Ovary (tissue), 9 donors: ENCODE results near the gene PXK. TPM values are rescaled to one million over a fixed set of nuclear protein-coding genes. Genes with fewer than 3 reads are reported as not detected.

Source experiments
- DNase-seq, 5 donors: peaks; one replicate each; pipeline ENCODE4 v3.0.0-alpha.2; 2019 to 2020
- H3K27ac ChIP-seq, 2 donors: fragments of 200-600 bp; one replicate each; pipeline versions ENCODE4 v1.5.1 to v1.8.0; 2019 to 2022
- H3K27me3 ChIP-seq: fragments of 200-600 bp; one replicate; pipeline ENCODE4 v1.8.0; 2022
- H3K36me3 ChIP-seq: fragments of 200-600 bp; sonication (generic); one replicate; pipeline ENCODE4 v1.5.1; 2019
- H3K4me1 ChIP-seq: one replicate; pipeline ENCODE4 v1.8.1; 2013; ENCODE audit warnings: mild to moderate bottlenecking, moderate library complexity; ENCODE audit not compliant: insufficient read depth
- H3K4me3 ChIP-seq: fragments of 200-600 bp; sonication (generic); one replicate; pipeline ENCODE4 v1.5.1; 2017
- H3K9me3 ChIP-seq, 2 donors: fragments of 200-600 bp in 1 of 2; sonication (generic) in 1 of 2; one replicate each; pipeline versions ENCODE4 v1.5.1 to v1.8.1; 2013 to 2019; ENCODE audit warnings: mild to moderate bottlenecking in 1 of 2, moderate library complexity in 1 of 2
- CTCF ChIP-seq, 3 donors: fragments of 450-650 bp in 2 of 3; fragments of 200-600 bp in 1 of 3; IDR thresholded peaks; one replicate each; pipeline versions ENCODE4 v1.5.1 to v1.8.0; 2016 to 2022; ENCODE audit warnings: antibody characterized with exemption in 3 of 3, mild to moderate bottlenecking in 1 of 3
- EP300 ChIP-seq: sonication (generic); formaldehyde crosslinking; IDR thresholded peaks from one replicate; pipeline ENCODE4 v1.6.1; 2017; ENCODE audit warnings: antibody characterized with exemption
- POLR2A ChIP-seq: fragments of 450-650 bp; IDR thresholded peaks from one replicate; pipeline ENCODE4 v1.6.1; 2017; ENCODE audit warnings: antibody characterized with exemption, mild to moderate bottlenecking, moderate library complexity
- WGBS, 3 donors: extraction: QIAGEN DNeasy Blood & Tissue Kit in 1 of 3; methylation state at CpG; one replicate each; pipeline versions ENCODE4 v1.1.5 to v1.1.7; 2013 to 2017; 5-methylcytosine and 5-hydroxymethylcytosine counted together
- intact Hi-C, 4 donors: fragments of 100-400 bp; cut with DNase I; formaldehyde crosslinking; loops; one replicate each; pipeline versions ENCODE4 v1.11.0 to v1.15.1; 2022 to 2023
- polyA plus RNA-seq, 2 donors: library from polyadenylated mRNA; stranded (reverse); fragments of 200-250 nt in 1 of 2; fragments of 350-450 nt in 1 of 2; fragmentation: Illumina TruSeq in 1 of 2; extraction: RNeasy Lipid Tissue Mini Kit (QIAGEN cat#74804) in 1 of 2; gene quantifications; one replicate each; pipeline ENCODE4 v1.2.3, GENCODE V29; 2013 to 2014
- total RNA-seq, 7 donors: library from RNA; depleted of rRNA in 2 of 7; stranded (reverse); fragments of >200 nt in 2 of 7; fragmentation: NEBNext Ultra II Directional in 3 of 7; extraction: Animal tissue kit (Norgen Biotek cat#: 25700) in 3 of 7; gene quantifications; one replicate each; pipeline versions ENCODE4 v1.1.0 to v1.2.4, GENCODE V29; 2016 to 2023
- donor health status: DM: no; HTN: no; CAD: no; lungs with moderate emphysema.
- donor health status: DM: no; HTN: no; CAD: no.
- donor health status: Bipolar disorder and iron deficiency.
- donor health status: DM: yes; HTN: yes; CAD: no.
- donor health status: DM: no; HTN: no; CAD: no.
- donor health status: DM: yes; HTN: yes; CAD: no.

Gene PXK
- total and polyA plus RNA-seq, 9 donors: 17.2 to 42.0 (median 25.9) TPM

GRCh38 chr3:58326267-58326900 lies 6.3 kb upstream of the PXK start:
- Histone ChIP-seq H3K4me1 (peaks cover 10% of the 10 kb centered on the region), H3K27ac (peak overlapping the region in 1 of 2 donors; percentile 60), H3K4me3 (no peak overlapping the region), H3K36me3 (no peaks in the 10 kb centered on the region), H3K27me3 (no peaks in the 10 kb centered on the region), H3K9me3 (no peaks in the 10 kb centered on the region)
- intact Hi-C loops: loop anchor here in 2 of 4 donors (10.0 kb wide), 2 partner anchors 168 to 208 kb away; partner anchors contain the start of genes ACOX2 (in 1 of the 2) and KCTD6 (in 1 of the 2)
- TF ChIP-seq CTCF (IDR thresholded peaks at IDR 0.05): no peak
- no peak for TF ChIP-seq EP300
- WGBS, 3 donors: 88 to 93% (median 91%) methylated on average over 8 of the region's 8 CpGs
- no peak for DNase-seq

GRCh38 chr3:58329150-58329921 lies 3.4 kb upstream of the PXK start:
- Histone ChIP-seq H3K4me3 (no peak overlapping the region), H3K36me3 (no peaks in the 10 kb centered on the region), H3K9me3 (no peaks in the 10 kb centered on the region), H3K27me3 (no peaks in the 10 kb centered on the region), H3K4me1 (peaks cover 12% of the 10 kb centered on the region), H3K27ac (no peak overlapping the region)
- intact Hi-C loops: loop anchor here in 2 of 4 donors (10.0 kb wide), 2 partner anchors 165 to 205 kb away; partner anchors contain the start of genes ACOX2 (in 1 of the 2) and KCTD6 (in 1 of the 2)
- 89 to 91% (median 91%) methylated on average over 8 of the region's 8 CpGs for WGBS, 3 donors
- DNase-seq: no peak
- TF ChIP-seq CTCF (IDR thresholded peaks at IDR 0.05): no peak
- TF ChIP-seq EP300: no peak
- TF ChIP-seq POLR2A: no peak

- DNase-seq: no peak
- no peaks in the 10 kb centered on the region for H3K27me3 ChIP-seq
- peaks cover 12% of the 10 kb centered on the region for H3K4me1 ChIP-seq
- H3K36me3 ChIP-seq: no peaks in the 10 kb centered on the region
- no peak overlapping the region for H3K4me3 ChIP-seq
- intact Hi-C loops: loop anchor here in 3 of 4 donors (5.0 to 10.0 kb wide), 5 partner anchors 85 to 205 kb away; partner anchors contain the start of genes KCTD6 (in 3 of the 3) and ACOX2 (in 1 of the 3)
- H3K9me3 ChIP-seq: no peaks in the 10 kb centered on the region
- whole genome bisulfite sequencing, 3 donors: 89 to 95% (median 92%) methylated on average over 5 of the region's 5 CpGs
- TF ChIP-seq POLR2A (no peak), CTCF (IDR thresholded peaks at IDR 0.05) (no peak), EP300 (no peak)
- no peak overlapping the region for H3K27ac ChIP-seq
Observed at GRCh38 chr3:58329922-58330413, 2.7 kb upstream of the PXK start.

- TF ChIP-seq CTCF (IDR thresholded peaks at IDR 0.05) (no peak), EP300 (no peak), POLR2A (no peak)
- Histone ChIP-seq H3K27ac (no peak overlapping the region), H3K4me1 (peaks cover 5% of the 10 kb centered on the region), H3K4me3 (no peak overlapping the region), H3K9me3 (no peaks in the 10 kb centered on the region), H3K27me3 (no peaks in the 10 kb centered on the region), H3K36me3 (no peaks in the 10 kb centered on the region)
- 59 to 66% (median 64%) methylated on average over 4 of the region's 4 CpGs for WGBS, 3 donors
- DNase-seq: no peak
- intact Hi-C loops: loop anchor here (2.0 to 10.0 kb wide), 5 partner anchors 83 to 163 kb away; partner anchors contain the start of gene KCTD6 (in 2 of the 4)
Observed at GRCh38 chr3:58331593-58332152, 1.0 kb upstream of the PXK start.
